NCI-H1694 treated with DMSO at 0.1 percent for 48 hours (cell line): ENCODE results near the gene TOMM22.

Experiments used
- DNase-seq: peaks from one replicate; lab custom pipeline; 2025; lab: John Stamatoyannopoulos, UW

The TOMM22 gene

GRCh38 chr22:38733724-38734381 lies 52.1 kb downstream of the TOMM22 start:
- peak; percentile 61 for DNase-seq

- no peak for DNase-seq
These were observed 52.8 kb downstream of the TOMM22 start for GRCh38 chr22:38734421-38735100.
